HL-60 (cell line): ENCODE results near the gene ZP3.
"Not testable (repeated sequence)": the region's sequence is repeated elsewhere in the genome, so short reads cannot be mapped to it uniquely, and the experiment has no call there.

Source experiments
- CTCF ChIP-seq: IDR thresholded peaks from one replicate; pipeline ENCODE4 v1.5.1; 2011; ENCODE audit warnings: low read length, control low read depth, inconsistent platforms; ENCODE audit not compliant: insufficient read depth
- GABPA ChIP-seq: IDR thresholded peaks from 2 replicates; pipeline ENCODE4 v1.6.1; 2012; ENCODE audit warnings: low read depth
- POLR2AphosphoS5 ChIP-seq: IDR thresholded peaks from 2 replicates; pipeline ENCODE4 v1.6.1; 2012; ENCODE audit warnings: low read depth
- REST ChIP-seq: IDR thresholded peaks from 2 replicates; pipeline ENCODE4 v1.6.1; 2012; ENCODE audit warnings: low read depth; ENCODE audit not compliant: insufficient replicate concordance
- SPI1 ChIP-seq: IDR thresholded peaks from 2 replicates; pipeline ENCODE4 v1.6.1; 2012; ENCODE audit warnings: low read depth, mild to moderate bottlenecking, borderline replicate concordance

DNA sequence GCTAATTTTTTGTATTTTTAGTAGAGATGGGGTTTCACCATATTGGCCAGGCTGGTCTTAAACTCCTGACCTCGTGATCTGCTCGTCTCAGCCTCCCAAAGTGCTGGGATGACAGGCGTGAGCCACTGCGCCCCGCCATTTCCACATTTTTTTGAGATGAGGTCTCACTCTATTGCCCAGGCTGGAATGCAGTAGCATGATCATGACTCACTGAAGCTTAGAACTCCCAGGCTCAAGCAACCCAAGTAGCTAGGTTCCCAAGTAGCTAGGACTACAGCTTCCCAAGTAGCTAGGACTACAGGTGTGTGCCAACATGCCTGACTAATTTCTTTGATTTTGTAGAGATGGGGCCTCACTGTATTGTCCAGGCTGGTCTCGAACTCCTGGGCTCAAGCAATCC is 3.7 kb upstream of the ZP3 start:
- TF ChIP-seq CTCF, GABPA, REST, POLR2AphosphoS5, SPI1: not testable (repeated sequence)
